Esophagus (tissue), 2 donors: ENCODE results near the gene PYHIN1. TPM values are rescaled to one million over a fixed set of nuclear protein-coding genes. Genes with fewer than 3 reads are reported as not detected.

Experiments
- H3K27ac ChIP-seq, 2 donors: one replicate each; pipeline ENCODE4 v1.5.1; 2013; ENCODE audit warnings: low read depth in 2 of 2, mild to moderate bottlenecking in 2 of 2, inconsistent platforms in 1 of 2, low read length in 1 of 2, moderate library complexity in 1 of 2
- H3K27me3 ChIP-seq, 2 donors: one replicate each; pipeline ENCODE4 v1.6.1; 2013; ENCODE audit warnings: low read length in 2 of 2, control low read depth in 1 of 2, mild to moderate bottlenecking in 1 of 2; ENCODE audit not compliant: insufficient read depth in 2 of 2, control insufficient read depth in 1 of 2
- H3K36me3 ChIP-seq, 2 donors: one replicate each; pipeline ENCODE4 v1.6.1; 2013; ENCODE audit warnings: low read length in 1 of 2; ENCODE audit not compliant: control insufficient read depth in 2 of 2, insufficient read depth in 2 of 2
- H3K4me1 ChIP-seq, 2 donors: one replicate each; pipeline ENCODE4 v1.6.1; 2013; ENCODE audit warnings: low read length in 1 of 2; ENCODE audit not compliant: control insufficient read depth in 2 of 2, insufficient read depth in 2 of 2
- H3K4me3 ChIP-seq, 2 donors: one replicate each; pipeline ENCODE4 v1.5.1; 2013; ENCODE audit warnings: low read length in 2 of 2, mild to moderate bottlenecking in 2 of 2, low read depth in 1 of 2, moderate library complexity in 1 of 2
- H3K9me3 ChIP-seq, 2 donors: one replicate each; pipeline ENCODE4 v1.6.1; 2013; ENCODE audit warnings: mild to moderate bottlenecking in 2 of 2, low read depth in 1 of 2, low read length in 1 of 2, moderate library complexity in 1 of 2; ENCODE audit not compliant: control insufficient read depth in 2 of 2, insufficient read depth in 1 of 2
- WGBS, 2 donors: extraction: QIAGEN DNeasy Blood & Tissue Kit; methylation state at CpG; one replicate each; pipeline ENCODE4 v1.1.7; 2013; 5-methylcytosine and 5-hydroxymethylcytosine counted together
- polyA plus RNA-seq, 2 donors: library from polyadenylated mRNA; stranded (reverse); fragments of 200-250 nt; gene quantifications; one replicate each; pipeline ENCODE4 v1.2.3, GENCODE V29; 2013
- donor health status: healthy with polysubstance abuse.
- donor health status: Bipolar disorder and iron deficiency.

The PYHIN1 gene
- polyA plus RNA-seq, 2 donors, result 0.28 to 0.31 TPM

DNA sequence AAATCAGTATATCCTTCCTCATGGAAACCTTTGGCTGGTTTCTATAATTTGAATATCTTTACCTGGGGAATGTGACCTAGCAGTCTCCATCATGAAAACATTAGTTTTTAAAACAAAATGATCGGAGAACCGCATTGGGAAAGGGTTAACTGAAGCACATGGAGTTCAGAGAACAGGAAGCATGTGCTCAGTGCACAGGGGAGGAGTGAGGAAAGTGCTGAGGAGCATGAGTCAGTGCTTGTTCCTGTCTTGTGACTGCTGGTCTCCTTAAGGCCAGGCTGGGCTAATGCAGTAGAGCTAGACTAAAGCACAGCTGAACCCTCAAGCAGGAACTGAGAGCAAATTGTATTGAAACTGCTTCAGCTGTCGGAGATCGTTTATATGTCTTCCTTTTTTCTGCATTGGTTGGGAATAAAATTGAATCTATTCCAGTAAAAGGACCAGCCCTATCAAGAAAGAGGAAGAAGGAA is 84.1 kb downstream of the PYHIN1 start:
- no peaks in the 10 kb centered on the region for H3K27me3 ChIP-seq
- peaks cover 2 to 3% of the 10 kb centered on the region in 2 donors for H3K36me3 ChIP-seq
- no peak overlapping the region for H3K4me3 ChIP-seq
- 39 to 41% methylated on average over 4 of the region's 4 CpGs for WGBS, 2 donors
- peak overlapping the region; percentile 82 to 83 for H3K27ac ChIP-seq
- peaks cover 0 to 2% of the 10 kb centered on the region in 2 donors for H3K4me1 ChIP-seq
- no peaks in the 10 kb centered on the region for H3K9me3 ChIP-seq

DNA sequence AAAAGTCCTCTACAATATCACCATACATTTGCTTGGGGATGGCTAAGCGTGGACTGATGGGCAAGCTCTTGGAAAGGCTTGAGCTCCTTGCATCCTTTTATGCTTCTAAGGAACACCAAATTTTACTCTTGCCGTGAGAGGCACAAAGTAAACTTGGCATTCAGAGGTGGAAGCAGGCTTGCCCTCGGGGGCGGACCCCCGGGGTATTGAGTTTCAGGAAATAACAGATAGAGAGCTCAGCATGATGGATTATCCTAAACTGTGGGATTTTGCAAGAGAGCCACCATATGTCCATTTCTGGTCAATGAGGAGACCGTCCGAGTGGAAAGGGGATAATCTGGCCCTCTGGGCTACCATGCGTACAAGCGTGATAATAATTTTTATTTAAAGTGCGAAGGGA is 92.4 kb downstream of the PYHIN1 start:
- Histone ChIP-seq H3K4me3 (no peak overlapping the region), H3K27ac (no peak overlapping the region), H3K4me1 (no peaks in the 10 kb centered on the region), H3K9me3 (no peaks in the 10 kb centered on the region), H3K36me3 (peaks cover 0 to 3% of the 10 kb centered on the region in 2 donors), H3K27me3 (no peaks in the 10 kb centered on the region)
- WGBS, 2 donors, result 83 to 86% methylated on average over 10 of the region's 10 CpGs

DNA sequence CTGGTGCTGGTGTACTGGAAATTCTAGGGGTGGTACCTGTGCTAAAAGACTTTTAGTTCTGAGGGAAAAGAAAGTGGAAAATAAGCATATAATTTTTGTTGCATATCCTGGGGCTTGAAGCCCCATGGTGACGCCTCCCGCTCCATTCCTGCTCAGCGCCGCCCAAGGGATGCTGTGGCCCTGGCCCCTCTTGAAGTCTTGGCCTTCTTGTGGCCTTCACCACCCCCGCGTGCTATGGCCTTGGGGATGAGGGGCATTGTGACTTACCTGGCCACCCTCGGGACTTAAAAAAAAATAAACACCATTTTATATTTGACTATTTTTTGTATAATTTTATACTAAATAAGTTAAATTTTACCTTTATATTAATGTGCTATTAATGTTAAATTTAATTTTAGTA is 93.7 kb downstream of the PYHIN1 start:
- Histone ChIP-seq H3K9me3 (no peaks in the 10 kb centered on the region), H3K36me3 (peaks cover 0 to 3% of the 10 kb centered on the region in 2 donors), H3K27ac (no peak overlapping the region), H3K4me3 (no peak overlapping the region), H3K27me3 (no peaks in the 10 kb centered on the region), H3K4me1 (no peaks in the 10 kb centered on the region)
- 96 to 97% methylated on average over 7 of the region's 7 CpGs for WGBS, 2 donors

Other genes starting within 250 kb of the PYHIN1 start
- gene SPTA1, start 244.8 kb upstream of the PYHIN1 start, polyA plus RNA-seq, result under 1 TPM in 1 of 2 donors, not detected in 1; 0.04 TPM
- gene OR6K2, start 230.9 kb upstream of the PYHIN1 start, polyA plus RNA-seq, result not detected
- gene OR6K3, start 210.8 kb upstream of the PYHIN1 start, polyA plus RNA-seq, result not detected
- gene OR6K6, start 176.8 kb upstream of the PYHIN1 start, polyA plus RNA-seq, result not detected
- not detected for gene OR6N1, start 159.4 kb upstream of the PYHIN1 start, polyA plus RNA-seq
- gene OR6N2, start 150.3 kb upstream of the PYHIN1 start, polyA plus RNA-seq, result not detected
- gene MNDA, start 100.2 kb upstream of the PYHIN1 start, polyA plus RNA-seq, result under 1 TPM; 0.49 to 0.93 TPM
- 10 to 100 TPM; 88.4 to 93.8 TPM for gene IFI16, start 78.4 kb downstream of the PYHIN1 start, polyA plus RNA-seq
- 1 to 10 TPM in 1 of 2 donors, under 1 TPM in 1; 0.38 to 1.0 TPM for gene AIM2, start 145.2 kb downstream of the PYHIN1 start, polyA plus RNA-seq
- 1 to 10 TPM; 1.1 to 2.0 TPM for gene CADM3, start 240.1 kb downstream of the PYHIN1 start, polyA plus RNA-seq